ENCODE results near the gene GPATCH2. TPM values are rescaled to one million over a fixed set of nuclear protein-coding genes. Genes with fewer than 3 reads are reported as not detected.
"Not testable (repeated sequence)": the region's sequence is repeated elsewhere in the genome, so short reads cannot be mapped to it uniquely, and the experiment has no call there.

The GPATCH2 gene
- polyA plus RNA-seq, 1 donor = 29.2 TPM

DNA sequence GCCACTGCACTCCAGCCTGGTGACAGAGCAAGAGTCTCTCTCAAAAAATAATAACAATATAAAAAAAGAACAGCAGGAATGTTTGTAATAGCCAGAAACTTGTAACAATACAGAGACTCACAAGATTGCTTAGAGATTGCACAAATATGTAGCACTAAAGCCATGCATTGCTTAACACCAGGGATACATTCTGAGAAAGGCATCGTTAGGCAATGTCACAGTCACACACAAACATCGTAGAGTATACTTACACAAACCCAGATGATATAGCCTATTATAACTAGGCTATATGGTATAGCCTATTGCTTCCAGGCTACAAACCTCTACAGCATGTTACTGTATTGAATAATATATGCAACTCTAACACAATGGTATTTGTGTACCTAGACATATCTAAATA, 45.3 kb downstream of the GPATCH2 start:
- no peak for DNase-seq

GRCh38 chr1:217584286-217584811, 46.5 kb downstream of the GPATCH2 start:
- not testable (repeated sequence) for DNase-seq

GRCh38 chr1:217577336-217577735, 53.6 kb downstream of the GPATCH2 start:
- no peak for DNase-seq

DNA sequence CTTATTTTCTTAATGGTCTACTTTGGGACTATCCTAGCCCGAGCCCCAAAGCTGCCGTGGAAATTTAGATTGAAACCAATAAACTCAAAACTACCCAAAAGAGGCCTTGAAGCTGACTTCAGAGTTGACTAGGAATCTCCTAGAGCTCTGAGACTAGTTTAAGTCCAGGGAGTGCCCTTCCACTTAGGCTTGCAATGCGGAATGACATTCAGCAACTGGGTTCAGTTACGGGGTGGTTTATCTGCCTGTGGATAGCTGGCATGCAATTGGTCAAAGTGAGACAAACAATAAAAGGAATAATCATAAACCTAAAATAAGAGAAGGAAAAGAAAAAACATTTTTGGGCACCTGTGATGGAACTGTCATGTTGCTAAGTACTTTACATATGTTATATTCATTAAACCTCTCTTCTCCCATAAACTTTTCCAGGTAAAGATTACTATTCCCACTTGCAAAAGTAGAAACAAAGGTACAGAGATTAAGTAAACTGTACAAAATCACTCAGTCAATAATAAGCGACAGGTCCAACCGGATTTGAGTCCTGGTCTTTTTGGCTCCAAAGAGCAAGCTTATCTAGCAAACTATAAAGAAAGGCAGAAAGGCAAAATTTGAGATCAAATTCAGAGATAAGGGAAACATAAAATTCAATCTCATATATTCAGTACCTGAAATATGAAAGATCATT, 56.5 kb downstream of the GPATCH2 start:
- DNase-seq = no peak

DNA sequence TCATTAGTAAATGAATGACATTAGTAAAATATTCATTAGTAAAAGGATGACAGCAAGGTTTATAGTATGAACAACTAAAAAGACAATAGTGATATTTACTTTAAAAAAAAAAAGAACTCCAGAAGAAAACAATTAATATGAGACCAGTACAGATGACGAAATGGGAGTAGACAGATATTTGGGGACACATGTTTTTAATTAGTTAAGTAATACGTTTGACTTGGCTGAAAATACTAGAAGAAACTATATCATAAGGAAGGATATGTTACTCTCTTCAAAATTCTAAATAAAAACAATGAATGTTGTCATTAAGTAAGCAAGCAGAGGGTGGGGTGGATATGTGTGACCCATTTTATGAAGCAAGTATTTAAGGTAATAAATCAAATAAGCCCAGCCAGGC, 61.9 kb downstream of the GPATCH2 start:
- DNase-seq = no peak

GRCh38 chr1:217568200-217568599, 62.7 kb downstream of the GPATCH2 start:
- no peak for DNase-seq

DNA sequence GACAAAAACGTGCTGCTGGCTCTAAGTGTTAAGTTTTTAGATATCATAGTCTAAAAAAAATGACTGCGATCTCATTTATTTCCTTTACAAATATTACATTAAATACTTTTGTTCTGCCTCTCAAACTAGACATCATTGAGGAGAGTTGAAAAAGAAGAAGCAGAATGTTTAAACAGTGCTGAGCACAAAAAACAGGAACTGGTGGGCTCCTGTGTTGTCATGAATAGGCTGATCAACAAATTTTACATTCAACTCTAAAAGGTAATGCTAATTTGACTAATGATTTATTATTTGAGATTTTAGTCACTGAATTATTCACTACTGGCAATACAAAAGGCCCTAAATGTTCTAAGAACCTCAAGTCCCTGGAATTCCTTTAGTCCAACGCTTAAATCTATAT, 66.1 kb downstream of the GPATCH2 start:
- DNase-seq = no peak

- DNase-seq = no peak
Measured at GRCh38 chr1:217564207-217564606, 66.7 kb downstream of the GPATCH2 start.

GRCh38 chr1:217563179-217563578, 67.7 kb downstream of the GPATCH2 start:
- no peak for DNase-seq

- no peak for DNase-seq
Measured at GRCh38 chr1:217562229-217562878, 68.5 kb downstream of the GPATCH2 start.

GRCh38 chr1:217561446-217561845, 69.4 kb downstream of the GPATCH2 start:
- no peak for DNase-seq

- DNase-seq = no peak
Measured at GRCh38 chr1:217554849-217555248, 76.0 kb downstream of the GPATCH2 start.

- DNase-seq = no peak
Measured at GRCh38 chr1:217553949-217554509, 76.9 kb downstream of the GPATCH2 start.

GRCh38 chr1:217552339-217552951, 78.4 kb downstream of the GPATCH2 start:
- DNase-seq = no peak

DNA sequence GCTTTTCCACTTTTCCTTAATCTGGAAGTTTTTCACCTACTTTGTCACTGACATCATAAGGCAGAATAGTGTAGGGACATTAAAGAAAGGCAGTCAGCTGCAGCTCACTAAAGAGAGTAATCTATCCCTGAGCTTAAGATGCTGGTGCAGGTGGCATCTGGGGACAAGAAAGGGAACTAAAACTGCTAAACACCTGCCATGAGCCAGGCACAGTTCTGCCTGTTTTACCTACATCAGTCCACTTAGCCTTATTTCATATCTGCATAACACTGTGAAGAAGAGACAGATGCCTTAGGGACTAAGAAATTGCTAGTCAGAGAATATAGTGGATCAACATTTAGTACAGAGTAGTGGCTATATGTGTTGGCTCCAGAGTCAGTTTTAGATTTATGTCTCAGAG, 88.1 kb downstream of the GPATCH2 start:
- DNase-seq = no peak

DNA sequence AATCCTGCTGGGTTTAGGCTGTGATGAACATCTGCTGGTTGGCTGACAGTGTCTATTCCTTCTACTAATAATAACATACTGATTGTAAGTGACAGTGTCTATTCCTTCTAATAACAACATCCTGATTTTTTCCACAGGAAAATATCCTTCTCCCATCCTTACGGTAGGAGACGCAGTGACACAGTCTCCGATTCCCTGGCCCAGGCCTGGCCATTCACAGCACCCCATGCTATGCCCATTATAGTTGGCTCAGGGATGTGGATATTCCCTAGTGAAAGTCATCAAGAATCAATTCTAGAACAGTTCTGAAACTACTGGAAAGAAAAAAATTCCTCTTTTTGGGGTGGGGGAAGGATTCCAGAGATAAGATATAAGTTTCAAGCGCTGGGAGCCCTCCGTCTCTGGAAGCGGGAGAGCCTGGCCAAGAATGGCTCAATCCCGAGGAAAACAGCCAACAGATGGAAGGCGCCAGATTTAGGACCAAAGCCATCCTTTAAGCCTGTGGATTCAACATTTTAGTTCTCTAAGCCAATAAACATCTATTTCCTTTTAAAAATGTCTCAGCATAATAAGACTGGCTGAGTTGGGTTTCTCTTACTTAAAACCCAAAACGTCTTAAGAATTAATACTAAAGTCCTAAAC, 88.6 kb downstream of the GPATCH2 start:
- no peak for DNase-seq

DNA sequence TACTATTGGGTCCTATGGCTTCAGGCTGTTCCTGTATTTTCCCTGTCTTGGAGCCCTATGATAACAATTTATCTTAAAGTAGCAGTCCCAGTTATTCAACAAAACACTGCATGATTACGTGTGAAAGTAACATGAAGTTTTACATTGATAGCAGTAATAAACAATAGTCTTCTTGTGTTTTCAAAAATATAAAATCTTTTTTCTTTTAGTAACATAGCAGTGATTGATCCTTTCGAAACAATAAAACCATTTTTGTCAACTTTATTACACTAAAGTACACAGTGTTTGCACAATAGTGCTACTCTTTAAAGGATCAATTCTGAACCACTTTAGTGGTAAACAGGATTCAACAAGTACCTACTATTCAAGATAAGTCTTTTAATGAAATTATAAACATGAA, 90.6 kb downstream of the GPATCH2 start:
- no peak for DNase-seq

GRCh38 chr1:217539510-217539909, 91.4 kb downstream of the GPATCH2 start:
- no peak for DNase-seq

DNA sequence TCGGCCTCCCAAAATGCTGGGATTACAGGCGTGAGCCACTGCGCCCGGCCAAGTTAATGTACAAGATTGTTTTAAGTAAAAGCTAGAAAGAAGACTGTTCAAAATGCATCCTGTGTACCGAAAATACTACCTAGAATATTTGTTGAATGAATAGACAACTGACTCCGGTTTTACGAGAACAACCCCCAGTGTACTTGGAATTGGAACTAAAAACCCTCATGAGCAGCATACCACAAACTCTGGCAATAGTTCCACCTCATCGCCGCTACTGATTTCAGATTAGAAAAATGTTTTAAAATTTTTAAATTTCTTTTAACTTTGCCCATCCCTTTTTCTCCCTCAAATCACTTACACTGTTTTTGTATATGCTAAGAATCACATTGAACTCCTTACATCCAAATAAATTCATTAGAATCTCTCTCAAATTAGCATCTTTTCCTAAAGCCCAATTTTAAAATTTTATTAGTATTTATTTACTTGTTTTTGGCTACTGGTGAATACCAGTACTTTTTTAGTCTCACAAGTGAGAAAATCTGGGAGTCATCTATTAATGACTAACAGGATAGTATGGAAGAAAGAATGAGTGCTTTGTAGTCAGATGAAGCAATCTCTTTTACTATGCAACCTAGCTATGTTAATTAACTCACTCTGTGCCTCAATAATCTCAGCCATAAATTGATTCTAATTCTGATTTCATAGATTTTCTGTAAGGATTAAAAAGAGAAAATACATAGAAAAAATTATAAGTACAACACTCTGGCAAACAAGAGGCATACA, 95.1 kb downstream of the GPATCH2 start:
- DNase-seq = no peak

- DNase-seq = no peak
Measured at GRCh38 chr1:217534566-217534965, 96.3 kb downstream of the GPATCH2 start.

DNA sequence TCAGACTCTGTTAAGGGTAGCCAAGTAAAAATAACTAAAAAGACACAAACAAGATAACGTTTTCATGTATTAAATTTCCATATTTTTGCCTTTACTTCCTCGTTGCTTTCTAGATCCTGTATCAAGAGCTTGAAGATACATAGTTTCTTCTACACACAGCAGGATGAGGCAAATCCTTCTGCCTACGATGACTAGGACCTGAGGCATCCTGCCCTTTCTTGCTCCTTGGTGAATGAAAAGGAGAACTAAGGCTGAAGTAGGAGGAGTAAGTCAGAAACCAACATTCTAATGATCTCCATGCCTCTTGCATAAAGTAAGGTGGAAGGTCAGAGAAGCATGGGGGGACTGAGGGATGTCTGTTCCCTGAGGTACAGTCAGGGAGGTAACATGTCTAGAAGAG, 102.6 kb downstream of the GPATCH2 start:
- DNase-seq = no peak

- no peak for DNase-seq
Measured at GRCh38 chr1:217527151-217527550, 103.7 kb downstream of the GPATCH2 start.
